ENCODE measurements around the gene AGTPBP1.

AGTPBP1 gene

GRCh38 chr9:85662573-85662972 is 79.2 kb downstream of the AGTPBP1 start:
- H3K4me1 Mint-ChIP-seq, result no peaks in the 10 kb centered on the region
- no peaks in the 10 kb centered on the region for H3K9me3 Mint-ChIP-seq
- no peak for TF ChIP-seq CTCF (IDR thresholded peaks at IDR 0.05; ENCODE audit: unreplicated experiment in 3 of 3)
- no peak overlapping the region for H3K4me3 Mint-ChIP-seq
- H3K36me3 Mint-ChIP-seq (ENCODE audit: low read depth), result peaks cover 6% of the 10 kb centered on the region
- H3K27ac Mint-ChIP-seq, result no peak overlapping the region
- H3K27me3 Mint-ChIP-seq (ENCODE audit: low read depth), result no peaks in the 10 kb centered on the region

GRCh38 chr9:85658716-85659115 is 83.0 kb downstream of the AGTPBP1 start:
- Mint-ChIP-seq H3K9me3 (no peaks in the 10 kb centered on the region), H3K27ac (no peak overlapping the region), H3K36me3 (ENCODE audit: low read depth) (peaks cover 11% of the 10 kb centered on the region), H3K4me1 (no peaks in the 10 kb centered on the region), H3K27me3 (ENCODE audit: low read depth) (no peaks in the 10 kb centered on the region), H3K4me3 (no peak overlapping the region)
- no peak for TF ChIP-seq CTCF (IDR thresholded peaks at IDR 0.05; ENCODE audit: unreplicated experiment in 3 of 3)

GRCh38 chr9:85653153-85653552 is 88.6 kb downstream of the AGTPBP1 start:
- no peaks in the 10 kb centered on the region for H3K4me1 Mint-ChIP-seq
- H3K27me3 Mint-ChIP-seq (ENCODE audit: low read depth), result no peaks in the 10 kb centered on the region
- no peaks in the 10 kb centered on the region for H3K9me3 Mint-ChIP-seq
- TF ChIP-seq CTCF (IDR thresholded peaks at IDR 0.05; ENCODE audit: unreplicated experiment in 3 of 3), result no peak
- H3K36me3 Mint-ChIP-seq (ENCODE audit: low read depth), result peaks cover 29% of the 10 kb centered on the region
- no peak overlapping the region for H3K4me3 Mint-ChIP-seq
- no peak overlapping the region for H3K27ac Mint-ChIP-seq

- no peak overlapping the region for H3K27ac Mint-ChIP-seq
- no peak overlapping the region for H3K4me3 Mint-ChIP-seq
- H3K4me1 Mint-ChIP-seq, result no peaks in the 10 kb centered on the region
- H3K36me3 Mint-ChIP-seq (ENCODE audit: low read depth), result peaks cover 19% of the 10 kb centered on the region
- no peak for TF ChIP-seq CTCF (IDR thresholded peaks at IDR 0.05; ENCODE audit: unreplicated experiment in 3 of 3)
- no peaks in the 10 kb centered on the region for H3K27me3 Mint-ChIP-seq (ENCODE audit: low read depth)
- no peaks in the 10 kb centered on the region for H3K9me3 Mint-ChIP-seq
These were observed 94.2 kb downstream of the AGTPBP1 start for GRCh38 chr9:85647571-85647970.

GRCh38 chr9:85645909-85646627 is 95.7 kb downstream of the AGTPBP1 start:
- Mint-ChIP-seq H3K4me1 (no peaks in the 10 kb centered on the region), H3K27me3 (ENCODE audit: low read depth) (no peaks in the 10 kb centered on the region), H3K27ac (no peak overlapping the region), H3K36me3 (ENCODE audit: low read depth) (peaks cover 31% of the 10 kb centered on the region), H3K4me3 (no peak overlapping the region), H3K9me3 (no peaks in the 10 kb centered on the region)
- TF ChIP-seq CTCF (IDR thresholded peaks at IDR 0.05; ENCODE audit: unreplicated experiment in 3 of 3), result no peak

GRCh38 chr9:85640425-85640824 is 101.3 kb downstream of the AGTPBP1 start:
- Mint-ChIP-seq H3K27me3 (ENCODE audit: low read depth) (no peaks in the 10 kb centered on the region), H3K9me3 (no peaks in the 10 kb centered on the region)
- no peak for TF ChIP-seq CTCF (IDR thresholded peaks at IDR 0.05; ENCODE audit: unreplicated experiment in 3 of 3)

More at GRCh38 chr9:85640425-85640824, 101.3 kb downstream of the AGTPBP1 start:
- no peaks in the 10 kb centered on the region for H3K4me1 Mint-ChIP-seq
- no peak overlapping the region for H3K4me3 Mint-ChIP-seq
- H3K36me3 Mint-ChIP-seq (ENCODE audit: low read depth), result peaks cover 14% of the 10 kb centered on the region
- no peak overlapping the region for H3K27ac Mint-ChIP-seq

All from nephron (organoid).